Measurements from ENCODE around the gene REEP1.

Gene REEP1

GRCh38 chr2:86260978-86261377 is 76.4 kb downstream of the REEP1 start:
- in situ Hi-C loops (cut with HindIII; ENCODE audit: low sequenced_read_pairs), result no loop called here
- no peak overlapping the region for H3K4me3 ChIP-seq (ENCODE audit: low read depth, low read length)
- no peak for DNase-seq (ENCODE audit: low read depth)
- TF ChIP-seq CTCF (IDR thresholded peaks at IDR 0.05; ENCODE audit: low read depth, low read length, missing control alignments), result no peak

- no peak overlapping the region for H3K4me3 ChIP-seq (ENCODE audit: low read depth, low read length)
- in situ Hi-C loops (cut with HindIII; ENCODE audit: low sequenced_read_pairs), result no loop called here
- no peak for DNase-seq (ENCODE audit: low read depth)
- no peak for TF ChIP-seq CTCF (IDR thresholded peaks at IDR 0.05; ENCODE audit: low read depth, low read length, missing control alignments)
These were observed 79.3 kb downstream of the REEP1 start for GRCh38 chr2:86258106-86258505.

- no peak overlapping the region for H3K4me3 ChIP-seq (ENCODE audit: low read depth, low read length)
- no peak for DNase-seq (ENCODE audit: low read depth)
- no peak for TF ChIP-seq CTCF (IDR thresholded peaks at IDR 0.05; ENCODE audit: low read depth, low read length, missing control alignments)
- in situ Hi-C loops (cut with HindIII; ENCODE audit: low sequenced_read_pairs), result no loop called here
These were observed 80.4 kb downstream of the REEP1 start for GRCh38 chr2:86256982-86257381.

- DNase-seq (ENCODE audit: low read depth), result no peak
- in situ Hi-C loops (cut with HindIII; ENCODE audit: low sequenced_read_pairs), result no loop called here
- TF ChIP-seq CTCF (IDR thresholded peaks at IDR 0.05; ENCODE audit: low read depth, low read length, missing control alignments), result no peak
- H3K4me3 ChIP-seq (ENCODE audit: low read depth, low read length), result no peak overlapping the region
These were observed 81.1 kb downstream of the REEP1 start for GRCh38 chr2:86256300-86256699.

GRCh38 chr2:86254576-86255538 is 82.6 kb downstream of the REEP1 start:
- no peak for DNase-seq (ENCODE audit: low read depth)
- no peak for TF ChIP-seq CTCF (IDR thresholded peaks at IDR 0.05; ENCODE audit: low read depth, low read length, missing control alignments)
- in situ Hi-C loops (cut with HindIII; ENCODE audit: low sequenced_read_pairs), result no loop called here
- no peak overlapping the region for H3K4me3 ChIP-seq (ENCODE audit: low read depth, low read length)

GRCh38 chr2:86253424-86253823 is 84.0 kb downstream of the REEP1 start:
- DNase-seq (ENCODE audit: low read depth), result no peak
- H3K4me3 ChIP-seq (ENCODE audit: low read depth, low read length), result no peak overlapping the region
- no peak for TF ChIP-seq CTCF (IDR thresholded peaks at IDR 0.05; ENCODE audit: low read depth, low read length, missing control alignments)
- in situ Hi-C loops (cut with HindIII; ENCODE audit: low sequenced_read_pairs), result no loop called here
